ENCODE measurements around the gene OR1F1. TPM values are rescaled to one million over a fixed set of nuclear protein-coding genes. Genes with fewer than 3 reads are reported as not detected.

OR1F1 gene
- total and polyA plus RNA-seq, 2 donors (not counting 1 experiment from before 2014, with no cell fraction given) = not detected

- H3K36me3 ChIP-seq (replicated peaks in 1 of 2; ENCODE audit: control extremely low read depth in 1 of 2, control insufficient read depth in 1 of 2, extremely low read depth in 1 of 2, insufficient read depth in 2 of 2, low read length in 1 of 2) = no peaks in the 10 kb centered on the region
- H3K4me2 ChIP-seq (replicated peaks; ENCODE audit: low read depth, low read length, poor library complexity, severe bottlenecking) = peak overlapping the region; percentile 99
- no peaks in the 10 kb centered on the region for H3K79me2 ChIP-seq (ENCODE audit: control insufficient read depth, insufficient read depth, low read length)
- intact Hi-C loops (cut with micrococcal nuclease) = loop anchor here (1.0 to 10.0 kb wide), 4 partner anchors 7 to 107 kb away; no protein-coding TSS in a partner anchor
- ATAC-seq (ENCODE audit: low read depth) = peak; percentile 6
- H3K27ac ChIP-seq (ENCODE audit: low read length in 2 of 2) = peak overlapping the region; percentile 2 to 60
- peak; percentile 71 for DNase-seq
- H3K4me1 ChIP-seq (ENCODE audit: control insufficient read depth in 2 of 2, insufficient read depth in 2 of 2, low read length in 2 of 2) = peaks cover 19 to 32% of the 10 kb centered on the region in 2 donors
- ChIA-PET CTCF (interaction anchor here (0.6 to 3.2 kb wide), 7 partner anchors 9 to 129 kb away, joined by 3 to 13 read pairs (median 4); no protein-coding TSS in a partner anchor), POLR2A (interaction anchor here (0.8 to 2.7 kb wide), 5 partner anchors 7 to 28 kb away, joined by 4 to 27 read pairs (median 7); partner anchors contain the start of gene ZNF213)
- peak overlapping the region; percentile 88 for H3K9ac ChIP-seq (ENCODE audit: low read length)
- peak overlapping the region; percentile 93 for H3K4me3 Mint-ChIP-seq
- peaks cover 5% of the 10 kb centered on the region for H3K9me3 Mint-ChIP-seq (ENCODE audit: insufficient read depth)
- H3K4me3 ChIP-seq (ENCODE audit: control extremely low read depth in 1 of 5, extremely low read depth in 1 of 5, insufficient read depth in 1 of 5, low read depth in 2 of 5, low read length in 4 of 5) = peak overlapping the region; percentile 34 to 96 (median 84)
- TF ChIP-seq EZH2 (IDR thresholded peaks at IDR 0.05; ENCODE audit: borderline replicate concordance, insufficient read depth, low read depth, low read length, poor library complexity, severe bottlenecking) (no peak), CTCF (IDR thresholded peaks at IDR 0.05) (no peak)
- peaks cover 0 to 4% (median 1%) of the 10 kb centered on the region in 4 experiments for H3K27me3 ChIP-seq (replicated peaks in 1 of 4; ENCODE audit: control extremely low read depth in 1 of 4, control insufficient read depth in 3 of 4, insufficient read depth in 4 of 4, low read length in 3 of 4)
- peaks cover 23% of the 10 kb centered on the region for H3K4me1 Mint-ChIP-seq
- 2% methylated on average over 55 of the region's 59 CpGs for WGBS (ENCODE audit: insufficient coverage)
- H2AFZ ChIP-seq (ENCODE audit: insufficient read depth, low read depth, low read length, poor library complexity, severe bottlenecking) = peak overlapping the region; percentile 84
- peak overlapping the region; percentile 87 for H3K27ac Mint-ChIP-seq
- no peaks in the 10 kb centered on the region for H3K27me3 Mint-ChIP-seq
- H3K9me3 ChIP-seq (ENCODE audit: control extremely low read depth in 1 of 3, control insufficient read depth in 2 of 3, insufficient read depth in 1 of 3, low read length in 2 of 3) = peaks cover 0 to 42% (median 3%) of the 10 kb centered on the region in 3 donors
- H4K20me1 ChIP-seq (ENCODE audit: control insufficient read depth, insufficient read depth, low read length, poor library complexity, severe bottlenecking) = no peaks in the 10 kb centered on the region
These were observed 30.6 kb upstream of the OR1F1 start for GRCh38 chr16:3157229-3158025.
